Measurements from ENCODE around the gene TAGLN2.
A peak's percentile ranks its signal among the peaks of the same experiment; 100 is the strongest.

Gene TAGLN2

GRCh38 chr1:159936273-159936904 is 11.1 kb upstream of the TAGLN2 start:
- H3K4me3 ChIP-seq (ENCODE audit: low read depth, low read length), result no peak overlapping the region

- H3K4me3 ChIP-seq (ENCODE audit: low read depth, low read length), result no peak overlapping the region
These were observed 10.5 kb upstream of the TAGLN2 start for GRCh38 chr1:159935719-159936272.

GRCh38 chr1:159935305-159935704 is 10.0 kb upstream of the TAGLN2 start:
- no peak overlapping the region for H3K4me3 ChIP-seq (ENCODE audit: low read depth, low read length)

GRCh38 chr1:159934136-159935039 is 9.1 kb upstream of the TAGLN2 start:
- no peak overlapping the region for H3K4me3 ChIP-seq (ENCODE audit: low read depth, low read length)

- H3K4me3 ChIP-seq (ENCODE audit: low read depth, low read length), result no peak overlapping the region
These were observed 8.0 kb upstream of the TAGLN2 start for GRCh38 chr1:159933347-159933746.

GRCh38 chr1:159932296-159933285 is 7.3 kb upstream of the TAGLN2 start:
- H3K4me3 ChIP-seq (ENCODE audit: low read depth, low read length), result no peak overlapping the region

- H3K4me3 ChIP-seq (ENCODE audit: low read depth, low read length), result no peak overlapping the region
These were observed 6.5 kb upstream of the TAGLN2 start for GRCh38 chr1:159931795-159932173.

GRCh38 chr1:159931101-159931794 is 5.9 kb upstream of the TAGLN2 start:
- no peak overlapping the region for H3K4me3 ChIP-seq (ENCODE audit: low read depth, low read length)

GRCh38 chr1:159930634-159931033 is 5.3 kb upstream of the TAGLN2 start:
- no peak overlapping the region for H3K4me3 ChIP-seq (ENCODE audit: low read depth, low read length)

GRCh38 chr1:159930216-159930615 is 4.9 kb upstream of the TAGLN2 start:
- no peak overlapping the region for H3K4me3 ChIP-seq (ENCODE audit: low read depth, low read length)

GRCh38 chr1:159929155-159930051 is 4.1 kb upstream of the TAGLN2 start:
- H3K4me3 ChIP-seq (ENCODE audit: low read depth, low read length), result no peak overlapping the region

- H3K4me3 ChIP-seq (ENCODE audit: low read depth, low read length), result no peak overlapping the region
These were observed 3.3 kb upstream of the TAGLN2 start for GRCh38 chr1:159928491-159929050.

- H3K4me3 ChIP-seq (ENCODE audit: low read depth, low read length), result no peak overlapping the region
These were observed 2.6 kb upstream of the TAGLN2 start for GRCh38 chr1:159927849-159928431.

- H3K4me3 ChIP-seq (ENCODE audit: low read depth, low read length), result no peak overlapping the region
These were observed 2.0 kb upstream of the TAGLN2 start for GRCh38 chr1:159927211-159927848.

GRCh38 chr1:159925719-159926078 is 392 bp upstream of the TAGLN2 start:
- peak overlapping the region; percentile 36 for H3K4me3 ChIP-seq (ENCODE audit: low read depth, low read length)

GRCh38 chr1:159924025-159924790 is 1.1 kb downstream of the TAGLN2 start:
- H3K4me3 ChIP-seq (ENCODE audit: low read depth, low read length), result peak overlapping the region; percentile 78
